Mammary epithelial cell (primary cell): ENCODE measurements around the gene SUSD5.

Experiments used
- CTCF ChIP-seq, 2 donors: IDR thresholded peaks in 1 of 2; conservative IDR thresholded peaks in 1 of 2; 2 replicates each; pipeline ENCODE4 v1.5.1; 2011 to 2012; ENCODE audit warnings: inconsistent platforms in 2 of 2, low read length in 2 of 2, mild to moderate bottlenecking in 2 of 2, control low read depth in 1 of 2, low read depth in 1 of 2; ENCODE audit not compliant: insufficient read depth in 1 of 2; ENCODE audit errors: extremely low read depth in 1 of 2
- EZH2 ChIP-seq: IDR thresholded peaks from 2 replicates; pipeline ENCODE4 v1.6.1; 2012; ENCODE audit warnings: low read length, inconsistent platforms, borderline replicate concordance

GRCh38 chr3:33202711-33203457 is 15.7 kb downstream of the SUSD5 start:
- TF ChIP-seq CTCF (conservative IDR thresholded peaks at IDR 0.05 in 1 of 2, IDR thresholded peaks at IDR 0.05 in 1 of 2; ENCODE audit: extremely low read depth in 1 of 2, insufficient read depth in 1 of 2, low read depth in 1 of 2, low read length in 2 of 2): no peak
- no peak for TF ChIP-seq EZH2
